ENCODE data around the gene RNF208.

RNF208 gene

DNA sequence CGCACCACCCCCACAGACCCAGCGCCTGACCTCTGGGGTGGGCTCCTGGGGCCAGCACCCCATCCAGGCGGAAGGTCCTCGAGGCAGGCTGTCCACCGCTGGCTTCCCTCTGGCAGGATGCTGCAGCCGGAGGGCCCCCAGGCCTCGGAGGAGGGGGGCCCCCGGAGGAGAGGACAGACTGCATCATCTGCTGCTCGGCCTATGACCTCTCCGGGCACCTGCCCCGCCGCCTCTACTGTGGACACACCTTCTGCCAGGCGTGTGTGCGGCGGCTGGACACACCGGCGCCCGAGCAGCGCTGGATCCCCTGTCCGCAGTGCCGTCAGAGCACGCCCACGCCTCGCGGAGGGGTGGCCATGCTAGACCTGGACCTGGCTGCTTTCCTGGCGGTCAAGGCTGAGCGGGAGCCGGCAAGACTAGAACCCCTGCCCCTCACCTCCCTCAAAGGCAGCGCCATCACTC lies 6.5 kb upstream of the RNF208 start:
- no peak for DNase-seq

GRCh38 chr9:137227853-137228505 lies 5.9 kb upstream of the RNF208 start:
- DNase-seq, result no peak

DNA sequence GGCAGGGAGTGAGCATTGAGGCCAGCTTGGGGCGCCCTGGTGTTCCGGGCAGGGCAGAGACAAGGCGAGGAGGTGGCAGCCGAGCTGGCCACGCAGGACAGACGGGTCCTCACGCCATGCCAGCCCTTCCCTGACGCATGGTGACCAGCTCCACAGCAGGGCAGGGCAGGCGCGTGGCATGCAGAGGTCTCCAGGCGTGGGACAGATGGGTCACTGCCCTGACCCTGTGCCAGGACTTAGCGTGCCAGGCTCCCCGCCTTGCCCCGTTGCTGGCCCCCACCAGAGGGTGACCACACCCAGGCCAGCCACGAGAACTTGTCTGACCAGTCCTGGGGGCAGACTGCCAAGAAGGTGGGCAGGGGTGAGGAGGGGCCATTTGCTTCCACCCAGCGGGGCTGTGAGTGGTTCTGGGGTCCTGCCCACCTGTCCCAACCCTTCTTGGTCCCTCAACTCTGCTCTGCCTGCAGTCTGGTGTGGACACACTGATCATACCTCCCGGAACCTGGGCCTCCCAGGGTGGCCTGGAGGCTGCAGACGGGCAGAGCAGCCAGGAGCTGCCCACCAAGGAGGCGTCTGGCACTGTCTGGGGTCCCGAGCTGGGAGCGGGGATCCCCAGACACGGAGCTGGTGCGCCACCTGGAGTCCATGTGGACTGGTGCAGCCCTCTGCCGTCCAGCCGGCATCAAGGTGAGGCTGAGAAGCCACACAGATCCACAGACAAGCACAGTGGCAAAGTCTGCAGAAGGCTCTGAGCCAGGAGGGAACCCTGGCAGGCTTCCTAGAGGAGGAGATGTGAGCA lies 5.2 kb upstream of the RNF208 start, which contains the start of gene RNF224:
Gene RNF224, plus strand, starts transcription at position 449 of the 799 bp plus-strand sequence. CDS start 834 bp downstream, outside the sequence.
- peak in 45 of 56 donors; percentile 2 to 80 (median 35) for DNase-seq

- no peak for DNase-seq
These were observed 4.5 kb upstream of the RNF208 start for GRCh38 chr9:137226338-137227053.

- DNase-seq, result no peak
These were observed 3.8 kb upstream of the RNF208 start for GRCh38 chr9:137225699-137226331.

GRCh38 chr9:137224830-137225694 lies 3.0 kb upstream of the RNF208 start, which contains the start of gene CYSRT1:
CYSRT1 (plus strand) TSS chr9:137225174; CDS start chr9:137225622, 448 bp downstream.
- DNase-seq, result no peak

DNA sequence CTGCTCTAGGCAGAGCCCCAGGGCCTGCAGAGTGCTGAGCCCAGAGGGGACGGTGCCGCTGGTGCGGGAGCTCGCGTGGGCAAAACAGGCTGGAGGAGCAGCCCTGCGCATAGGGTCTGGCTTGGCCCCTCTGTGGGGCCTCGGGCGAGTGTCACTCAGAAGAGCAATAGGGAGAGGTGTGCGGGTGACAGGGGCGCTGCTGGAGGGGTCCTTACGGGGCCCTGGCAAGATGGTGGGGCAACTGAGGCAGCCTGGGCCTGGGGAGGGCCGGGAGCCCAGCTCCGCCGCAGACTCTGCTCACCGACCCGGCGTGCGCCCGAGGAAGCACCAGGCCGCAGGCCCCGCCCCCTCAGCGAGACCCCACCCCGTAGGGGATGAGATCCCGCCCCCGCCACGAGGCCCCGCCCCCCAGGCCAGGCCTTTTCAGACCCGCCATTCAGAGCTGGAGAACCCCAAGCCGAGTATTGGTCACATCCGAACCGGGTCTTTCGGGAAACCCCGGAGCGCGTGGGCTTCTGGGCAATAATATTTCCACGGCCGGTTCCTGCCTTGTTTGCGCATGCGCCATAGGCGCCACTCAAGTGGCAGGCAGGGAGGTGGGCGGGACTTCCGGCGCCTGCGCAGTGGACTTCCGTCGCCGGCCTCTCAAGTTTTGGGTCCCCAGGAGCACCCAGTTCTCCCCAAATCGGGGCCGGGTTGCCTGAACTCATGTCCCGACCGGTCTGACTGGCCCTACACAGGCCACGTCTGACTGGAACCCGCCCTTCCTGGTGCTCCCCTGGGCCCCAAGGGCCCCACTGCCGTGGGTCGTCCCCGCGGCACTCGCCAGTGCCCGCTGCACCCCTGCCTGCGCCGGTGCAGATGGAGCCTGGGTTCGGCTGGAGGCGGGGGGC lies 1.3 kb upstream of the RNF208 start:
- peak; percentile 60 to 99 (median 96) for DNase-seq

- DNase-seq, result peak in 1 of 56 donors; percentile 29
These were observed 431 bp downstream of the RNF208 start for GRCh38 chr9:137221506-137222111.

DNA sequence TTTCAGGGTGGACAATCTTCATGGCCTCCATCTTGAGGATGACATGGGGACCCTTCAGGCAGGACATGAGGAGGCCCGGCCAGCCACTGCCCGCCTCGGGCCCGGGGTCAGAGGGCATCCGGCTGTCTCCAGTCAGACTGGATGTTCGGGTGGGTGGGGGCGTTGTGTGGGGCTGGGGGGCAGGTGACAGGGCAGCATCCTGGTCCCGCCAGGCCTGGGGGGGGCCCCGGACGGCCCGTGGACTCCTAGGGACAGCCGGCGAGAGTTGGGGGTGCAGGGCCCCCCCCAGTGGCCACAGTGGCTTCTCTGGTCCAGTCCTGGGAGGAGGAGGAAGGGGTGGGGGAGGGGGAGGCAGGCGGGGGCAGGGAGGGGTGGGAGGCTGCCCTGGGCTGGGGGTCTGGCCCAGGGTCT lies 940 bp downstream of the RNF208 start:
- DNase-seq, result no peak

DNA sequence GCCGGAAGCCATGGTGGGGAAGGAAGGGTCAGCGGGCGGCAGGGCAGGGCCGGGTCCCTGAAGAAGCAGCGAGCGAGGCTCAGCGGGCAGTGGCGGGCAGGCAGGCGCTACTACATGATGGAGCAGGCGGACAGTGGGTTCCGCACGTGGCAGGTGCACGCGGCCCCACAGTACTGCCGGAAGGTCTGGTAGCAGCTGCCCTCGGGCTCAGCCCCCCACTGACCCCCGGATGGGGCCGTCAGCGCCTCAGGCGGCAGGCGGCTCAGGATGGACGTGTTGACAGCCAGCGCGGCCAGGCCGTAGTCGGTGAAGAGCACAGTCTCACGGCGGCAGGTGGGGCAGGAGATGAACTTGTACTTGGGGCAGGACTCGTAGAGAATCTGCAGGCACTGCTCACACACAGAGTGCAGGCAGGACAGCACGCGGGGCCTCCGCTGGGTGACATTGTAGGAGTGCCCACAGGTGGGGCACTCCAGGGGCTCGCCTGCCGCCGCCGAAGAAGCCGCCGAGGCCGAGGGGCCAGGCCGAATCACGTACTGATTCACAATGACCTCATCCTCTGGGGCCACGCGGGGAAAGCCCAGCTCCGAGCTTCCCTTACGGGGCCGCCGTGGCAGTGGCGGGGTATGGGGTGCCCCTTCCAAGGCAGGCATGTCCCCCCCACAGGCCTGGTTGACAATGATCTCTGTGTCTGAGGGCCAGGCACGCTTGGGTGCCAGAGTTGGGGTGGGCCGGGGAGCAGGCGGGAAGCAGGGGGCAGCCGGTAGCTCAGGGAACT lies 1.5 kb downstream of the RNF208 start:
- DNase-seq, result no peak

- DNase-seq, result no peak
These were observed 2.2 kb downstream of the RNF208 start for GRCh38 chr9:137219757-137220316.

DNA sequence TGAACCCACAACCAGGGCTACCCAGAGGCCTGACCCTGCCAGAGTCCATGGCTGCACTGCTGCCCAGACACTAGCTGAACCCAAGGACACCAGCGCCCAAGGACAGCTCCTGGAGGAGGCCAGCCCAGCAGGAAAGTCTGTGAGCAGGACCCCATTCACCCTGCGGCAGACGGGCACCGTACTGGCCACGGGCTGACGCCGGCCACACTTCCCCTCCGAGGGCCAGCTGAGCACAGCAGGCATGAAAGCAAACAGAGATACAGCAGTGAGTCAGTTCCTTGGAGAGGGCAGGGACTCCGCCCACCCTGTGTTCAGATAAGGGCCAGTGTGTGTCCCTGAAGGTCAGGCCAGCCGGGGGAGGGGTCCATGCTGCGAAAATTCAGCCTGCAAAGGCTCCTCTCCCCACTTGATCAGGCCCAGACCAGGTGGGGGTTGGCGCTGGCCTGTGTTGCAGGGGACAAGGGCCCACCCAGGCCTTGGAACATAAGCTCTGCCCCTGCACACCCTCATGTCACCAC lies 3.2 kb downstream of the RNF208 start:
- no peak for DNase-seq

- DNase-seq, result no peak
These were observed 3.8 kb downstream of the RNF208 start for GRCh38 chr9:137218212-137218753.

DNA sequence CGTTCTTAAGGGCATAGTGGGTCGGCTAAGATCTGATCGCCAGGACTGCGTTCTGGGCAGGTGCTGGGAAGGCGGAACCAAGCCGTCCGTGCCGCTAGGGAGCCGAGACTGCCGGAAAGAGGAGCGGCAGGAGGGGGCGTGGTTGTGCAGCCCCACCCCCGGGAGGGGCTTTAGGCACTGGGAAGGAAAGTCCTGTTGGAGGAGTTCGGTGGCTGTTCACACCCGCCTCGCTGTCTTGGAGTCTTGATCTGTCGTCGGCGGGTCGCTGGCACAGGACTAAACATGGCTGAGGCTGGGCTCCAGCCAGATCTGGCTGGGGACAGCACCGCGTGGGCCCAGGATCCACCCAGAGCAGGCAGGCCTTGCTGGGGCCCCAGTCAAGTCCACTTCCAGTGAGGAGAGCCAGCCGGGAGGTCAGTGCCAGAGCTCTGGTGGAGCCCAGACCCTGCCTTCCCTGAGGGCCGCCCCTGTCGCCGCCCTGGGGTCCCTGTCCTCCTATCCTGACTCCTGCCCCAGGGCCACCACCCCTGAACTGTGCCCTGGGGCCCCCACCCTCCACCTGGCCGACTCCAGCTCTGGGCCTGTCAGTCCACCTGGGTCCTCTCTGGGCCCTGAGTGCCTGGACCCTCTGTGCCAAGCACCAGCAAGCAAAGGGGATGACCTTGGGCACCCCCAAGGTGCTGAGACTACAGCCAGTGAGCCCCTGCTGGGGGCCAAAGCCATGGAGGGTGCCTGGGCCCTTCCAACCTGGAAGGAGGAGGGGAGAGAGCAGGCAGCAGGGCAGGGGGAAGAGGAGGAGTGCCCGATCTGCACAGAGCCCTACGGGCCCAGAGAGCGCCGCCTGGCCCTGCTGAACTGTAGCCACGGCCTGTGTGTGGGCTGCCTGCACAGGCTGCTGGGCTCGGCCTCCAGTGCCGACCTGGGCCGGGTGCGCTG lies 4.5 kb downstream of the RNF208 start:
- no peak for DNase-seq

DNA sequence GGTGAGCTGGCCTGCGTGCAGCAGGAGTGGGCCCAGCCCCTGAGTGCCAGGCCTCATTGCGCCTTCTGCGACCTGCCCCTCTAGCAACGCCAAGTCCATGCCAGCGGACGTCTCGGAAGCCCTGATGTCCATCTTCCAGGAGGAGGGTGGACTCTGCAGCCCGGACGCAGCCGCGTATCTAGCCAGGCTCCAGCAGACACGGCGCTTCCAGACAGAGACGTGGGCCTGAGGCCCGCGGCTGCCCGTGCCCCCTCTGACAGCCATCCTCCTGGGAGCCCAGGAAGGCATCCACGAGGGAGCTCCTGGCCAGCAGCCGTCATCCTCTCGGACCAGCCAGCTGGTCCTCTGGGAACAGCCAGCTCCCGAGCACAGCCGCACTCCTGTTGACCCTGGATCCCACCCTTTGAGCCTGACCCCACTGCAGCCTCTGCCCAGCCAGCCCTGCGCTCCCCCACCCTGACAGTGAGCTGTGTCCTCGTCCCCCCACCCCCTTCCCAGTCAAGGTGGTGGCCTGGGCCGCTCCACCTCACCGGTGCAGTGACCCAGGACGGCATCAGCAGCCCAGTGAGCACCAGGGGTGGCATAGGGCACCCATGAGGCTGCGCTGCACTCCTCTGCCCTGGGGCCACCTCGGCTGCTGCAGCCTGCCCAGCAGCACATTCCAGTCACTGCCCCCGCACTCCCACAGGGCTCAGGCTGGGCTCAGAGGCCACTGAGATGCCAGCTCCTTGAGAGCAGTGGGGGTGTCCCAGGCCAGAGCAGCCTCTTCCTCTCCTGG lies 5.7 kb downstream of the RNF208 start:
- DNase-seq, result no peak
